NCI-H2227 (cell line): ENCODE measurements around the gene PHKG2.

Experiments used
- DNase-seq: peaks from one replicate; lab custom pipeline; 2025; ENCODE audit not compliant: unreplicated experiment; lab: John Stamatoyannopoulos, UW

Gene PHKG2

DNA sequence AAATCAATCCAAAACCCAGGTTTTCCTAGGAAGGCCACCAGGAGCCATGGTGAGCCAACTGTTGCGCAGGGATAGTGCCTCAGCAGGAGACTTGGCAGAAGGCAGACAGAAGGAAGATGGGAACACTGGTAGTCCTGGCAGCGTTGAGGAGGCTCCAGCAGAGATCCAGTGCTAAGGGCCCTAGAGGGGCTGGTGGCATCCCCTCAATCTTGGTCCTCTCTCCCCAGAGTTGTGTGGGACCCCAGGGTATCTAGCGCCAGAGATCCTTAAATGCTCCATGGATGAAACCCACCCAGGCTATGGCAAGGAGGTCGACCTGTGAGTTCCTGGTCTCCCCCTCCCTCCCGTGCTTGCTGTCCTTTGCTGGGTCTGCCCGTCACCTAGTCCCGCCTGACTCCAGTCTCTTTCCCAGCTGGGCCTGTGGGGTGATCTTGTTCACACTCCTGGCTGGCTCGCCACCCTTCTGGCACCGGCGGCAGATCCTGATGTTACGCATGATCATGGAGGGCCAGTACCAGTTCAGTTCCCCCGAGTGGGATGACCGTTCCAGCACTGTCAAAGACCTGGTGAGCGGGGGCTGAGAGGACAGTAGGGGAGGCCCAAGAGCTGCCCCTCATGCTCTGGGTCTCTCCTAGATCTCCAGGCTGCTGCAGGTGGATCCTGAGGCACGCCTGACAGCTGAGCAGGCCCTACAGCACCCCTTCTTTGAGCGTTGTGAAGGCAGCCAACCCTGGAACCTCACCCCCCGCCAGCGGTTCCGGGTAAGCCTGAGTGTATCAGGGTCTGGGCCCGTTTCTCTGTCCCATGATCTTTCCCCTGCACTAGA lies 7.9 kb downstream of the PHKG2 start:
- no peak for DNase-seq

GRCh38 chr16:30756781-30757100 lies 8.5 kb downstream of the PHKG2 start:
- DNase-seq = no peak

DNA sequence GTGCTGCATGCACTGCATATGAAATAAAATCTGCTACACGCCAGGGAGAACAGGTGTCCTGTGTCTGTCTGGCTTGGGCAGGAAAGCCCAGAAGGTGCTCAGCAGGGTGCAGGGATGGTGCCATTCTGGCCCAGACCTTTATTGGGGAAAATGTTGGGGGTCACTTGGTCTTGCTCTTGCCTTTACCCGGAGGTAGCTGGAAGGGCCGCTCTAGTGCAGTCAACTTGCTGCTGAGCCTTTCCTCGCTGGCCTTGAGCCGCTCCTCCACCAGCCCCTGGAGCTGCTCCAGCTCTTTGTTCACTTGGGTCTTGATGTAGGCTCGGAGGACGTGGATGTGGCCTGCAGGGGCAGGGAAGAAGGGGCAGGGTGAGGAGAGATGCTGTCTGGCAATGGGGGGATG lies 9.1 kb downstream of the PHKG2 start:
- no peak for DNase-seq

DNA sequence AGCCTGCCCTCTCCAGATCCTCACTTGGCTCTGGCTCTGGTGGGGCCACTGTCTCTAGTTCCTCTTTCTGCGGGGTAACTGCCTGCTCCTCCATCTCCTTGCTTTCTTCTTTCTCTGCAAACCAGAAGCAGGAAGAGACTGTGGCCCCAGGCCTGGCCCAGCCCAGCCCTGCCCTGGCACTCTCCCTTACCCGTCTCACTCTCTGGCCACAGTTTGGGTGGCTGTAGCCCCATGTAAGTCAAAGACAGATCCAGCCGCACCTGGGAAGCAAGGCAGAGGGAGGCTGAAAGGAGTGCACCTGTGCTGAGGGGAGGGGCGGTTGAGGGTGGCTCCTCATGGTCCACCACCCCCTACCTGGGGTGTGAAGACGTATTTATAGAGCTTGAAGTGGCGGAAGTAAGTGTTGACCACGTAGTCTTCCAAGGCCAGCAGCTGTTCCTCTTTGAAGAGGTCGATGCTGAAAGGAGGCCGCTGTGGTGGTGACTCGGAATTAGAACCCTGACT lies 10.8 kb downstream of the PHKG2 start:
- DNase-seq = no peak

GRCh38 chr16:30760001-30760559 lies 11.9 kb downstream of the PHKG2 start:
- no peak for DNase-seq

DNA sequence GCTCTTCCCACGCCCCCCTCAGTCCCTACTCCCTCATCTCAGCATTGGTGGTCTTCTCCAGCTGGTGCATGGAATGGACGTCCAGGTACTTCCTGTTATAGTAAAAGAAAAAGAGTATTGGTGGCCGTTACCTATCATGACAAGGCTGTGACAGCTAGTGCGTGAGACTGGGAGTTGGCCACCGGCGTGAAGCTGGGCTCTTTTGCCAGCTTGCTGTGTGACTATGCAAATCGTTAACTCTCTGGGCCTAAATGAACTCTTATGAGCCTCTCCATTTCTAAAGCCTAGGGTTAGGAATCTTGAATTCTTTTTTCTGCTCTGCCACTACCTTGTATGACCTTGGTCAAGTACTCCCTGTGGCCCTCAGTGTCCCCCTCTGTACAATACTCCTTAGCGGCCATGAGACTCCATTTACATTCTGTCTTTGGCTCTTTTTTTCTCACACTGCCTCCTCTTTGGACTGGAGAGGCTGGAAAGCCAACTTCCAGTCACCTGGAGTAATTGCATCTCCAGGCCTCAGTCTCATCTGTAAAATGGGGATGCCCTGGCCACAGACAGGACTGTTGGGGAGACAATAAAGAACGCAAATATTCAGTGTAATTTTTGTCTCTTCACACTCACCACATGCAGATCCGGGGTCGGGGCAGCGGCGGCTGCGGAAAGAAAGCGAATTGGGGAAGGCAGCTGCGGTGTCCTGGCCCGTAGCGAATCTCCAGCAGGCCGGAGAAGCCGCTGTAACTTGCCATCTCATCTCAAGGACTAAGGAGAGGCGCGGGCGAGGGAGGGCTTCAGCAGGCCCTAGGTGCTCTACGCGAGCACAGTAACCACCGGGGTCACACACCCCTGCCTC lies 12.6 kb downstream of the PHKG2 start:
- no peak for DNase-seq

DNA sequence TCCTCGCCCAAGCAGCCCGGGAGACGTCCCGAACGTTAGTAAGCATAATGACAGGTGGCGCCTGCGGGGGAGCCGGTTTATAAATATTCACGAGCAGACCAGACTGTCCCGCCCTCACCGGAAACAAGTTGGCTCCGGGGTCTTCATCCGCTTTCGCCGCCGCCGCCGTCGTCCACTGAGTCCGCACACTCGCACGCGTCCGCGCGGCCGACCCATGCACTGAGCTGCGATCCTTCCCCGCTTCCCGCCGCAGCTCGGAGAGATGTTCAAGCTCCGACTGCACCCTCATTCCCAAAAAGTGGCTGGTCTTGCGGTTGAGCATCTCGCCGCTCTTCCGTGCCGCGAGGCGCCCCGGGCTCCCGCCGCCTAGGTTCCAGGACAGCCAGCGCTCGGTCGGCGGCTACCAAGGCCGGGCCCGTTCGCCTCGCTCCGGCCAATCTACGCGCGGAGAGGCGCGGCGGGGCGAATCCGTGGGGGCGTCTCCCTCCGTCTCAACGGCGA lies 13.3 kb downstream of the PHKG2 start:
- peak; percentile 69 for DNase-seq

DNA sequence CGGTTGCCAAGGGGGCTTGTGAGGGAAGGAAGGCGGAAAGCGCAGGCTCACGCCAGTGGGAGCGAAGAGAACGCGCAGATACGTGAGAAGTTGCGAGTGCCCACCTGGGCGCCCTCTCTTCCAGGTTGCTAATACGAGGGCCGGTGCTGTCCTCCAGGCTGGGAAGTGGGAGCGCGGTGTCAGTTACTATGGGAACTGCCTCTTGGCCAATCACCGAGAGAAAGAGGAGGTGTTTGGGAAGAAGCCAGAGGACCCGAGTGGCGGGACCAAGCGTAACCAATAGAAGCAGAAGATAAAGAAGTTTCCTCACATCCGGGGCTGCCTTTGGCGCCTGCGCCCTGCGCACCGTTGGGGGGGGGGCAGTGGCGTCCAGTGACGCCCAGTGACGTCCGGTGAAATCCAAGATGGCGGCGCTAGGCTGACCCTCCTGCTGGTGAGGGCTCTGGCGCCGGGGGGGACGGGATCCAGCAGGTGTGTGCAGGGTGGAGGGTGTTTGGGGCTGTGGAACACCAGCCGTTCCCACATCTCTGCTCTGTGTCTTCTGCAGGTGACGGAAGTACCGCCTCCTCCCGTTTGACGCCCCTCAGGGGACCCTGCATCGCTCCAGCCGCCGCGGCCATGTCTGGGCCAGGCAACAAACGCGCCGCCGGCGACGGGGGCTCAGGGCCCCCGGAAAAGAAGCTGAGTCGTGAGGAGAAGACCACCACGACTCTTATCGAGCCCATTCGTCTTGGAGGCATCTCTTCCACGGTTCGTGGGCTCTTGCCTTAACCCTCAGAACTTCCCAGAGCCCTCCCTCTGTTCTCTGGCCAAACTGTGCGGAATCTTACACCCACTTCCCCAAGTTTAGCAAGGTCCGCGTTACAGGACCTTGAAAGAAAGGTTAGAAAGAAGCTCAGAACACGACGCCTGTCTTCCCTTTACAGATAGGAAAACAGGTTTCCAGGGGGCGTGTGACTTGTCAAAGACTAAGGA lies 14.0 kb downstream of the PHKG2 start, which contains the start of the genes CFAP119 and RNF40:
Gene CFAP119, minus strand, starts transcription at position 135 of the 975 bp plus-strand sequence. CDS start 314 bp downstream, outside the sequence.
Gene RNF40, plus strand, starts transcription at position 395 of the 975 bp plus-strand sequence. Its CDS starts 224 bp downstream, at position 619.
- DNase-seq = peak; percentile 98

DNA sequence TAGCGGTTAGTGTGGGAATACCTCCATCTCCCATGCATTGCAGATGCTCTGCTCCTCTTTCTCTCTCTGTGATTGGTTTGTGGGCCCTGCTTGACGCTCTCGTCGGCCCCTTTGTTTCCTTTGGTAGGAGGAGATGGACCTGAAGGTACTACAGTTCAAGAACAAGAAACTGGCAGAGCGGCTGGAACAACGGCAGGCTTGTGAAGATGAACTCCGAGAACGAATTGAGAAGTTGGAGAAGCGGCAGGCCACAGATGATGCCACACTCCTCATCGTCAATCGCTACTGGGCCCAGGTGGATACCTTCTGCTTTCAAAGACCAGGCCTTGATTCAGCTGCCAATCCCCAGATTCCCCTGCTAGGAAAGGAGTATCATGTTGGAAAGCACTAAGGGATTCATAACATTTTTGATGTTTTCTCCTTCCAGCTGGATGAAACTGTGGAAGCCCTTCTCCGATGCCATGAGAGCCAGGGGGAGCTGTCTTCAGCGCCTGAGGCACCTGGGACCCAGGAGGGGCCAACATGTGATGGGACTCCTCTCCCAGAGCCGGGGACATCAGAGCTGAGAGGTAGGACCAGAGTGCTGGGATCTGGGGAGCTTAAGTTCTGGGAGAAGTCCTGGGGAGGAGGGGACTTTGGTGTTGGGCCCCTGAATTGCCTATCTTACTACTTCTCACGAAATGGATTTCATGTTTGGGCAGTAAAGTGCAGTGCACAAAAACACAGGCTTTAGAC lies 14.9 kb downstream of the PHKG2 start:
- DNase-seq = no peak

GRCh38 chr16:30764086-30764485 lies 15.9 kb downstream of the PHKG2 start:
- DNase-seq = no peak

- no peak for DNase-seq
Measured at GRCh38 chr16:30764816-30765465, 16.7 kb downstream of the PHKG2 start.

DNA sequence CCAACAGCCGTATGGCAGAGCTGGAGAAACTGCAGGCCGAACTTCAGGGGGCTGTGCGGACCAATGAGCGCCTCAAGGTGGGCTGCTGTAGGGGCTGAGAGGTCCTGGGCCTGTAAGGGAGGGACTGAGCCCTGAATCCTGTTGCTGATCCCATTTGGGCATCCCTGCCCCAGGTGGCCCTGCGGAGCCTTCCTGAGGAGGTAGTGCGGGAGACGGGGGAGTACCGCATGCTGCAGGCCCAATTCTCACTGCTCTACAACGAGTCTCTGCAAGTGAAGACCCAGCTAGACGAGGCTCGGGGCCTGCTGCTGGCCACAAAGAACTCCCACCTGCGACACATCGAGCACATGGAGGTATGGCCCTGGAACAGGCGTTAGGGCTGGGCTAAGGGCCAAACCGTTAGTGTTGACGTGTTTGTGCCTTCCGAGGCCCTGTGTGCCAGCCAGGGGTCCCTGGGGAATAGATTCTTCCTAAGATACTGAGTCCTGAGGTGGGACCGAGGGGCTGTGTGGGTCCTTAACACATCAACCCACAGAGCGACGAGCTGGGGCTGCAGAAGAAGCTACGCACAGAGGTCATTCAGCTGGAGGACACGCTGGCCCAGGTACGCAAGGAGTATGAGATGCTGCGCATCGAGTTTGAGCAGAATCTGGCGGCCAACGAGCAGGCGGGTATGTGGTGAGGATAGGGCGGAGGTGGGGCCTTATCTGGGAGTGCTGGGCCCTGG lies 18.1 kb downstream of the PHKG2 start:
- no peak for DNase-seq

- no peak for DNase-seq
Measured at GRCh38 chr16:30766933-30767284, 18.7 kb downstream of the PHKG2 start.

GRCh38 chr16:30767767-30768465 lies 19.7 kb downstream of the PHKG2 start:
- DNase-seq = no peak

- DNase-seq = no peak
Measured at GRCh38 chr16:30768583-30769181, 20.5 kb downstream of the PHKG2 start.

GRCh38 chr16:30769379-30770089 lies 21.3 kb downstream of the PHKG2 start:
- no peak for DNase-seq

- no peak for DNase-seq
Measured at GRCh38 chr16:30771726-30772125, 23.5 kb downstream of the PHKG2 start.
